ENCODE data around the gene IFITM2.
"Not testable (repeated sequence)": the region's sequence is repeated elsewhere in the genome, so short reads cannot be mapped to it uniquely, and the experiment has no call there.

The IFITM2 gene

GRCh38 chr11:325796-326591 is 18.4 kb downstream of the IFITM2 start:
- DNase-seq (ENCODE audit: low spot score) = no peak

DNA sequence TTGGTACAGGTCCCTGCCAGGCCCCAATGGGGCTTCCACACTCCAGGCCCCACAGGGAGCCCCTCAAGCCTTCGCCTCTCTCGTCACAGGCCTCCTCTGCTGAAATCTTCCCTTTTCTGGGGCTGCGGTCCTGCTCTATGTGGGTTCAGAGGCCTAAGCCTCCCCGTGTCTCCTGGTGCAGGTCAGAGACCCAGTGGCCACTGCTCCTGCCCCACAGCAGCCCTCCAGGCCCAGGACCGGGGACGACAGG is 18.9 kb downstream of the IFITM2 start:
- DNase-seq (ENCODE audit: low spot score) = no peak

GRCh38 chr11:326842-327580 is 19.4 kb downstream of the IFITM2 start:
- DNase-seq (ENCODE audit: low spot score) = peak; percentile 44

DNA sequence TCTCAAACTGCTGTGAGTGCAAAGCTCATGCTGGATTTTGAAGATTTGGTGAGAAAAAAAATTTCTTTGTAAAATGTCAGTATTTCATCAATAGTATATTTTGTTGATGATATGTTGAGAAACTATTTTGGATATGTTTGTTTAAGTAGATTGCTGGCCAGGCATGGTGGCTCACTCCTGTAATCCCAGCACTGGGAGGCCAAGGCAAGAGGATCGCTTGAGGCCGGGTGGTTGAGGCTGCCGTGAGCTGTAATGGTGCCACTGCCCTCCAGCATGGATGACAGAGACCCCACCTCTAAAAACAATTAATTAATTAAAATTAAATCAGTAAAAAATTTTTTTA is 19.9 kb downstream of the IFITM2 start:
- DNase-seq (ENCODE audit: low spot score) = no peak

DNA sequence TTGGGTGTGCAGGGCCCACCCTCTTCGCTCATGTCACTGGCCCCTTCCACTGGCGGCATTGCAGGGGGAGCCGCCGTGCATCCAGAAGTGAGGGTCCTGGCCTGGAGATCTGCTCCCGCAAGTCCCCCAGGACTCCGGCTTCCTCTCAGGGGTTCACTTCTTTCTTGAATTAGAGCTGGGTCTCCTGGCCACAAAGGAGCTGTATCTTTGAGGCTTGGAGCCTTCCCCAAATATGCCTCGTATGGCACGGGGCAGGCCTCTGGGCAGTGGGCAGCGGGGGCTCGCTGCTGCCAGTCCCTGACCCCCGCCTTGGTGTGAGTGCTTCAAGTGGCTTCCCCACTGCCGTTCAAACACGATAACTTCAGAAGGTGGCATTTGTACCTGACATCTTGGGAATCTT is 20.4 kb downstream of the IFITM2 start:
- no peak for DNase-seq (ENCODE audit: low spot score)

- DNase-seq (ENCODE audit: low spot score) = not testable (repeated sequence)
These were observed 21.0 kb downstream of the IFITM2 start for GRCh38 chr11:328516-329100.

DNA sequence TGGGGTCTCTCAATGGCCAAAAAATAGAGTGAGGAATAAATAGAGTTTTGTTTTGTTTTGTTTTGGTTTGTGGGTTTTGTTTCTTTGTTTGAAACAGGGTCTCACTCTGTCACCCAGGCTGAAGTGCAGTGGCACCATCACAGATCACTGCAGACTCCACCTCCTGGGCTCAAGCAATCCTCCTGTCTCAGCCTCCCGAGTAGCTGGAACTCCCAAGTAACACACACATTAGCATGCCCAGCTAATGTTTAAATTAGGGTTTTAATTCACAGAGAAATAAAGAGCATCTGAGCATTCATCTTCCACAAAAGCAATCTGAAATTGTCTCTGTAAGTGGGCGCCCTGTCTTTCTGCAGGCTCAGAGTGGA is 22.3 kb downstream of the IFITM2 start:
- DNase-seq (ENCODE audit: low spot score) = no peak

GRCh38 chr11:330307-330693 is 22.7 kb downstream of the IFITM2 start:
- no peak for DNase-seq (ENCODE audit: low spot score)

GRCh38 chr11:330694-331357 is 23.2 kb downstream of the IFITM2 start:
- no peak for DNase-seq (ENCODE audit: low spot score)

GRCh38 chr11:331358-332060 is 23.9 kb downstream of the IFITM2 start:
- DNase-seq (ENCODE audit: low spot score) = no peak

DNA sequence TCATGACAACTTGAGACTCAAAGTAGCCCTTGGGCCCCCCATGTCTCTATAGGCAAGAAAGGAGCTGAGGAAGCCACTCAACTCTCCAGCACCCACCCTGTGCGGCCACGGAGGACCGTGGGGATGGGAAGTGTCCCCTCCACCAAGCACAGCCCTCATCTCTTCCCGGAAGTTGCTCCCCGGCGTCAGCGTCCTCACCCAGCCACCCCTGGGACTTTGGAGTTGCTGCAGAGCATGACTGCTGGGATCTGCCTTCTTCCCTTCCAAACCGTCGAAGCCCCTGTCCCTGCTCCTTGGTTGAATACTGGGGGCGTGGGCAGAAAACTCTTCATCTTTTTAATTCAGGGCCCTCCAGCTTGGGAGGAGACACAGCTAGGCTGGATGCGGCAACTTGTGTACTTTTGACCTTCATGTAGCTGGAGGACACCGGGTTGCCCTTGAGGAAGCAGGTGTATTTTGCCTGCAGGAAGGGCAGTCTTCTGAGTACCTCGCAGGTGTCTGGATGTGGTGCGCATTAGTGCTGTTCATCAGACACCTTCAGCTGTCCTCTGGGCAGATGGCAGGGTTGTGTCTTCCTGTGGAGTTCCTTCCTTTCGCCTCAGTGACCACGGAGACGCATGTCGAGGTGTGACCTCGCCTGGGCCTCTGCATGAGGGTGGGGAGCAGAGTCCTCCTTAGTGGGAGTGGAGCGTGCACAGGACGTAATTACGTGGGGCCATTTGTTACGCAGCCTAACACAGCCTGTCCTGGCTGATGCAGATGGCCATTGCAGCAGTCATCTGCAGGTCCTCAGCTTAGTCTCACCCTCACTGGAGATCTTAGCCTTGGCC is 25.2 kb downstream of the IFITM2 start:
- no peak for DNase-seq (ENCODE audit: low spot score)

- not testable (repeated sequence) for DNase-seq (ENCODE audit: low spot score)
These were observed 26.1 kb downstream of the IFITM2 start for GRCh38 chr11:333616-334263.

GRCh38 chr11:334264-334994 is 26.8 kb downstream of the IFITM2 start:
- DNase-seq (ENCODE audit: low spot score) = no peak

GRCh38 chr11:335779-336658 is 28.4 kb downstream of the IFITM2 start:
- peak; percentile 42 for DNase-seq (ENCODE audit: low spot score)

DNA sequence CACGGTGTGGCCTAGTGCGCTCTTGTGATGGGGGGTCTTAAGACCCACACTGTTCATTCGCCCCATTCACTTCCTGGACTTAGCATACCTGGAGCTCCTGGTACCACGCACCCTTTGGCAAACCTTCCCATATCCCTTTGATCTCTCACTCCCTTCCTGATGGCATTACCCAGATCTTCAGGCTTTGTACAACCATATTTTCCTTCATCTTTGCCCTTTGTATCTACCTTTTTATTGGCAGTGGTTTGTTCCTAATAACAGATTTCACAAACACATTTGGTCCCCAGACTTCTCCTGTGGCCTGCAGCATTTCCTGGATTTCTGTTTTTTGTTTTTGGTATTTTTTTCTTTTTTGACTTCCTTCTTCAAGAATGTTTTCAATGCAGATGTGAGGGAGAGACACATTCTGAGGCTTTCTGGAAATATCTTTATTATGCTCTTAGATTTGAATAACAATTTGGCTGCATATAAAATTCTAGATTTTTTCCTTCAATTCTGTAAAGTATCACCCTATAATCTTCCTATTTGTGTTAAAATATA is 29.1 kb downstream of the IFITM2 start:
- DNase-seq (ENCODE audit: low spot score) = no peak

- DNase-seq (ENCODE audit: low spot score) = no peak
These were observed 30.1 kb downstream of the IFITM2 start for GRCh38 chr11:337711-338110.

DNA sequence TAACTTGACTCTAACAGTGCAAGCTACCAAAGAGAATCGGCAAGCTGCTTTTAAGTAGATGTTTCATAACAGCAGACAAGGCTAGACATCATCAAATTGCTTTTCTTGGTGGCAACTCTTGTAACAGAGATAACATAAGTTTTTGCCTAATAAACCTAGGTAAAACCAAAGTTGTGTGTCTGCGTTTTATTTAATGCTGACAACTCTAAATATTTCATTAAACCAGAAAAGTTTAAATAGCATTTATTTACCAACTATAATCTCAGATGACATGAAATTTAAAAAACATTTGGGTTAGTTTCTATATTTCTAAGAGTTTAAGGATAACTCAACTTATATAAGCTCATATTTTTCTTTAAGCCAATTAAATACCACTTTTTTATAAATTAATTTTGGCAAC is 32.3 kb downstream of the IFITM2 start:
- DNase-seq (ENCODE audit: low spot score) = no peak

DNA sequence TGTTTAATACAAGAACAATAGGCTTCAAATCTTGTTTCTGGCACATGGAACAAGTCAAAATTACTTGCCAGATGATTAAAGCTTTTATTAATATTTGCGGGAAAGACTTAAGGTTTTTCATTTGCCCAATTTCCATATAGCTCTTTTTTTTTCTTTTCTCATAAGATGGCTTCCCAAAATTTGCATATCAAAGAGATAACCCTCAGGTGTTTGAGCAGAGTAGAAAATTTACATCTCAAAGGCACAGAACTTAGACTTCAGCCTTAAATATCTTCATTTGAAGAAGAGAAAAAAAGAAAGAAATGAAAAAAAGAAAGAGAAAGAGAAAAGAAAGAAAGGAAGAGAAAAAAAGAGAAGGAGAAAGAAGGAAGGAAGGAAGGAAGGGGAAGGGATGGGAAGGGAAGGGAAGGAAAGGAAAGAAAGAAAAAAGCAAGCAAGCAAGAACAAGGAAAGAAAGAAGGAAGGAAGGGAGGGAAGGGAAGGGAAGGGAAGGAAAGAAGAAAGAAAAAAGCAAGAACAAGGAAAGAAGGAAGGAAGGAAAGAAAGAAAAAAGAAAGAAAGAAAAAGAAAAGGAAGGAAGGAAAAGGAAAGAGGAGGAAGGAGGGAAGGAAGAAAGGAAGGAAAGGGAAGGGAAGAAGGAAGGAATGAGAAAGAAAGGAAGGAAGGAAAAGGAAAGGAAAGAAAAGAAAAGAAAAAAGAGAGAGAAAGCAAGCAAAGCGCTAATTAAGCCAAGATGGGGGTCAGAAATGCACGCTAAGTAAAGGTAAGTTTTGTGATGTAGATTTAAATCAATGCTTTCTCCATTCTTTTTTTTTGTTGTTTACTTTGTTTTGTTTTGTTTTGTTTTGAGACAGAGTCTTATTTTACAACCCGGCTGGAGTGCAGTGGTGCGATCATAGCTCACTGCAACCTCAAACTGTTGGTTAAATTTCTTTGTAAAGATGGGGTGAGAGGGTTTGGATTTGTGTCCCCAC is 33.2 kb downstream of the IFITM2 start:
- no peak for DNase-seq (ENCODE audit: low spot score)
